AG04450 (cell line): ENCODE measurements around the gene DLX2. TPM values are rescaled to one million over a fixed set of nuclear protein-coding genes. Genes with fewer than 3 reads are reported as not detected.

Experiments used
- CTCF ChIA-PET: fragments of 300-600, 350-600 bp; formaldehyde crosslinking; extraction: SDS; loops from one replicate; lab custom pipeline; 2022; ENCODE audit warnings: antibody characterized with exemption, inconsistent platforms; lab: Charles Lee
- POLR2A ChIA-PET: fragments of 350-600 bp; formaldehyde crosslinking; extraction: SDS; loops from one replicate; lab custom pipeline; 2021; ENCODE audit warnings: antibody characterized with exemption, inconsistent platforms; lab: Yijun Ruan, JAX
- DNase-seq: peaks from one replicate; pipeline ENCODE4 v3.0.0-alpha.2; 2011; ENCODE audit warnings: low read depth, low spot score
- H3K27ac ChIP-seq: one replicate; pipeline ENCODE4 v1.5.1; 2012; ENCODE audit warnings: low read depth, low read length, control low read depth
- H3K27me3 ChIP-seq: one replicate; pipeline ENCODE4 v1.6.0; 2012; ENCODE audit warnings: low read length; ENCODE audit not compliant: control insufficient read depth, insufficient read depth
- H3K4me3 ChIP-seq: 2 replicates; pipeline ENCODE4 v1.5.1; 2011; ENCODE audit warnings: mild to moderate bottlenecking, low read depth, low read length, control low read depth
- H3K9me3 ChIP-seq: 2 replicates; pipeline ENCODE4 v1.5.1; 2012; ENCODE audit warnings: low read length; ENCODE audit not compliant: control insufficient read depth, insufficient read depth
- CTCF ChIP-seq: IDR thresholded peaks from 2 replicates; pipeline ENCODE4 v1.5.1; 2011; ENCODE audit warnings: low read depth, low read length, control low read depth, inconsistent platforms
- polyA plus RNA-seq: library from polyadenylated mRNA; depleted of rRNA; stranded (reverse); fragments of >200 nt; gene quantifications from 2 replicates; pipeline ENCODE4 v1.2.3, GENCODE V29; 2011

The DLX2 gene
- polyA plus RNA-seq, 1 experiment = 0.10 TPM

GRCh38 chr2:172089633-172090032, 13.1 kb downstream of the DLX2 start:
- CTCF ChIA-PET = no interaction called here
- peaks cover 81% of the 10 kb centered on the region for H3K27me3 ChIP-seq
- no peak for DNase-seq

GRCh38 chr2:172089005-172089504, 13.6 kb downstream of the DLX2 start:
- no peak for DNase-seq
- Histone ChIP-seq H3K27ac (no peak overlapping the region), H3K27me3 (peaks cover 84% of the 10 kb centered on the region), H3K9me3 (peaks cover 15% of the 10 kb centered on the region), H3K4me3 (no peak overlapping the region)
- ChIA-PET POLR2A (no interaction called here), CTCF (no interaction called here)
- no peak for TF ChIP-seq CTCF

More at GRCh38 chr2:172089633-172090032, 13.1 kb downstream of the DLX2 start:
- peaks cover 15% of the 10 kb centered on the region for H3K9me3 ChIP-seq
- POLR2A ChIA-PET = no interaction called here
- no peak overlapping the region for H3K4me3 ChIP-seq
- no peak for TF ChIP-seq CTCF
- no peak overlapping the region for H3K27ac ChIP-seq

- H3K27me3 ChIP-seq = peaks cover 84% of the 10 kb centered on the region
- no peak for DNase-seq
- ChIA-PET CTCF (interaction anchor here (0.5 kb wide), 1 partner anchor 501 kb away, joined by 3 read pairs; no protein-coding TSS in a partner anchor), POLR2A (no interaction called here)
- H3K9me3 ChIP-seq = peaks cover 15% of the 10 kb centered on the region
- peak overlapping the region; percentile 31 for H3K27ac ChIP-seq
- H3K4me3 ChIP-seq = peak overlapping the region; percentile 63
- no peak for TF ChIP-seq CTCF
Observed at GRCh38 chr2:172088245-172089004, 14.3 kb downstream of the DLX2 start.

GRCh38 chr2:172087780-172088244, 14.9 kb downstream of the DLX2 start:
- TF ChIP-seq CTCF = no peak
- ChIA-PET POLR2A (no interaction called here), CTCF (interaction anchor here (0.5 kb wide), 1 partner anchor 500 kb away, joined by 3 read pairs; no protein-coding TSS in a partner anchor)
- Histone ChIP-seq H3K4me3 (peak overlapping the region; percentile 63), H3K27me3 (peaks cover 84% of the 10 kb centered on the region), H3K9me3 (peaks cover 19% of the 10 kb centered on the region), H3K27ac (peak overlapping the region; percentile 31)
- no peak for DNase-seq

GRCh38 chr2:172087207-172087779, 15.4 kb downstream of the DLX2 start:
- H3K27me3 ChIP-seq = peaks cover 84% of the 10 kb centered on the region
- TF ChIP-seq CTCF = no peak
- ChIA-PET POLR2A (no interaction called here), CTCF (interaction anchor here (0.5 to 0.9 kb wide), 2 partner anchors 25 to 500 kb away, joined by 3 read pairs; no protein-coding TSS in a partner anchor)
- peaks cover 19% of the 10 kb centered on the region for H3K9me3 ChIP-seq
- H3K4me3 ChIP-seq = peak overlapping the region; percentile 63
- H3K27ac ChIP-seq = peak overlapping the region; percentile 31
- DNase-seq = no peak
